ENCODE data around the gene MYO18A. TPM values are rescaled to one million over a fixed set of nuclear protein-coding genes. Genes with fewer than 3 reads are reported as not detected.

The MYO18A gene
- total RNA-seq, 1 donor from 2014 or later = 11.6 TPM

DNA sequence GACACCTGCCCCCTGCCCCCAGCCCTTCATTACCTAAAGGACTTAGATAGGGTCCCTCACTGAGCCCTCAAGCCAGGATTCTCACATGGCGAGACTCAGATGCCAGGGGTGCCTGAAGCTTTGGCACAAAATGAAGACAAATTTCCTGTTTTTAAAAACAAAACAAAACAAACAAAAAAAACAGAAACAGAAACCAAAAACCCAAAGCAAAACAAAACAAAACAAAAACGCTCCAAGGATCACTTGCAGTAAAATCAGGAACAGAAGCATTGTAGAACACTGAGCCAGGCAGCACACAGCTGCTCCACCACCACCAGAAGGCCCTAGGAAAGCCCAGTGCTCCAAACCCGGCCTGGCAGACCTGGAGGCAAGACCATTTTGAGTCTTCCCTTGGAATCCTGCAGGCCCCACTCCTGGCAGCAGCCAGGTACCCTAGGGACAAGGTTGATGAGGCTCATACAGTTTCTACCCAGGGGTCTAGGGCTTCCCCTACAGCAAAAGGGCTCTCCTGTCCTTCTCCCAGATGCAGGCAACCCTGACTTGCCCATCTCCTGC, 20.8 kb downstream of the MYO18A start:
- H3K9me3 ChIP-seq (ENCODE audit: low read depth) = no peaks in the 10 kb centered on the region
- H2AFZ ChIP-seq (replicated peaks) = no peak overlapping the region
- Mint-ChIP-seq H3K4me3 (no peak overlapping the region), H3K9me3 (no peaks in the 10 kb centered on the region), H3K36me3 (no peaks in the 10 kb centered on the region), H3K4me1 (peaks cover 29% of the 10 kb centered on the region), H3K27me3 (ENCODE audit: insufficient read depth, low read depth) (peaks cover 2% of the 10 kb centered on the region), H3K27ac (no peak overlapping the region)
- H3K79me2 ChIP-seq (ENCODE audit: low read depth) = peaks cover 6% of the 10 kb centered on the region
- no peaks in the 10 kb centered on the region for H3K27me3 ChIP-seq
- no peak overlapping the region for H3K27ac ChIP-seq
- TF ChIP-seq, protein P1, sequence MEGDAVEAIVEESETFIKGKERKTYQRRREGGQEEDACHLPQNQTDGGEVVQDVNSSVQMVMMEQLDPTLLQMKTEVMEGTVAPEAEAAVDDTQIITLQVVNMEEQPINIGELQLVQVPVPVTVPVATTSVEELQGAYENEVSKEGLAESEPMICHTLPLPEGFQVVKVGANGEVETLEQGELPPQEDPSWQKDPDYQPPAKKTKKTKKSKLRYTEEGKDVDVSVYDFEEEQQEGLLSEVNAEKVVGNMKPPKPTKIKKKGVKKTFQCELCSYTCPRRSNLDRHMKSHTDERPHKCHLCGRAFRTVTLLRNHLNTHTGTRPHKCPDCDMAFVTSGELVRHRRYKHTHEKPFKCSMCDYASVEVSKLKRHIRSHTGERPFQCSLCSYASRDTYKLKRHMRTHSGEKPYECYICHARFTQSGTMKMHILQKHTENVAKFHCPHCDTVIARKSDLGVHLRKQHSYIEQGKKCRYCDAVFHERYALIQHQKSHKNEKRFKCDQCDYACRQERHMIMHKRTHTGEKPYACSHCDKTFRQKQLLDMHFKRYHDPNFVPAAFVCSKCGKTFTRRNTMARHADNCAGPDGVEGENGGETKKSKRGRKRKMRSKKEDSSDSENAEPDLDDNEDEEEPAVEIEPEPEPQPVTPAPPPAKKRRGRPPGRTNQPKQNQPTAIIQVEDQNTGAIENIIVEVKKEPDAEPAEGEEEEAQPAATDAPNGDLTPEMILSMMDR (IDR thresholded peaks at IDR 0.05) = no peak
- TF ChIP-seq EZH2 (IDR thresholded peaks at IDR 0.05) = no peak
- no peak for TF ChIP-seq EZH2phosphoT487 (IDR thresholded peaks at IDR 0.05)
- peaks cover 20% of the 10 kb centered on the region for H4K20me1 ChIP-seq (ENCODE audit: low read depth)
- H3K9ac ChIP-seq = no peak overlapping the region
- no peaks in the 10 kb centered on the region for H3F3A ChIP-seq (ENCODE audit: low read depth)
- no peak overlapping the region for H3K4me2 ChIP-seq
- H3K4me3 ChIP-seq = no peak overlapping the region
- peaks cover 16% of the 10 kb centered on the region for H3K4me1 ChIP-seq
- H3K36me3 ChIP-seq = no peaks in the 10 kb centered on the region
- DNase-seq (ENCODE audit: low spot score) = no peak

DNA sequence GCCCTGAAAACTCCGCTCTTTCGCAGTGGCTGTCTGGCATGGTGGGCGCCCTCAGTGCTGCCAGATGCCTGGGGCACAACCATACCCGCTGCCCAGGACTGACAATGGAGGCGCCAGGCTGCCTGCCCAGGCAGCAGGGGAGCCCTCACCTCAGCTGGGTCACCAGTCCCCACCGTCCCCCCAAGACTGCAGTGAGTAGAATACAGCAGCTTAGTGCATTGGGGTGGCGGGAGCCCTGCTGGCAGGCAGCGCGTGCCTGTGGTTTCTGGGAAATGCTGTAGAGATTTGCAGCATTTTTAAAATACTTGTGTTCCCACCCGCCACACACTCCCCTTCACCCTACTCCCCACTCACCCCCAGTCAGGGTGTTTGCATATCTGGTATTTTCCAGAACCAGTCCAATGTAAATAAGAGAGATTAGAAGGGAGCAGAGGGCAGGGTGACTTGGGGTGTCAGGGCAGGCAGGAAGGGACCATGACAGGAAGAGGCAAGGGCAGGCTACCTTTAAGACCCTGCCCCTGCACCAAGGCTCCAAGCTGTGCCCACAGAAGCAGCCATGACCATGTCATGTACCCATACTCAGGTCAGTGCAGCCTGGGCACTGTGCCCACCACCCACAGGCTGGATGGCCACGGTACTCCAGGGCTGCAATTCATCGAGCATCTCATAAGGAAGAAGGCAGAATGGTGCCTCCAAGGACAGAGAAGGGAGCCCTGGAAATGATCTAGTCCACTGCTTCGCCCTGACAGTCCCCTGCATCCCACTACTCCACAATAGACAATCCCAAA, 21.5 kb downstream of the MYO18A start:
- TF ChIP-seq EZH2phosphoT487 (IDR thresholded peaks at IDR 0.05) (no peak), EZH2 (IDR thresholded peaks at IDR 0.05) (no peak)
- TF ChIP-seq, protein P1 (IDR thresholded peaks at IDR 0.05) = no peak
- Histone ChIP-seq H3K27ac (no peak overlapping the region), H3K9me3 (ENCODE audit: low read depth) (no peaks in the 10 kb centered on the region), H4K20me1 (ENCODE audit: low read depth) (peaks cover 20% of the 10 kb centered on the region), H2AFZ (replicated peaks) (no peak overlapping the region), H3K79me2 (ENCODE audit: low read depth) (peaks cover 6% of the 10 kb centered on the region), H3F3A (ENCODE audit: low read depth) (no peaks in the 10 kb centered on the region), H3K4me3 (no peak overlapping the region), H3K36me3 (no peaks in the 10 kb centered on the region), H3K4me1 (peaks cover 16% of the 10 kb centered on the region), H3K9ac (no peak overlapping the region), H3K4me2 (no peak overlapping the region), H3K27me3 (no peaks in the 10 kb centered on the region)
- peaks cover 29% of the 10 kb centered on the region for H3K4me1 Mint-ChIP-seq
- H3K36me3 Mint-ChIP-seq = no peaks in the 10 kb centered on the region
- H3K4me3 Mint-ChIP-seq = no peak overlapping the region
- H3K27me3 Mint-ChIP-seq (ENCODE audit: insufficient read depth, low read depth) = peaks cover 2% of the 10 kb centered on the region
- H3K9me3 Mint-ChIP-seq = no peaks in the 10 kb centered on the region
- no peak for DNase-seq (ENCODE audit: low spot score)
- H3K27ac Mint-ChIP-seq = no peak overlapping the region

DNA sequence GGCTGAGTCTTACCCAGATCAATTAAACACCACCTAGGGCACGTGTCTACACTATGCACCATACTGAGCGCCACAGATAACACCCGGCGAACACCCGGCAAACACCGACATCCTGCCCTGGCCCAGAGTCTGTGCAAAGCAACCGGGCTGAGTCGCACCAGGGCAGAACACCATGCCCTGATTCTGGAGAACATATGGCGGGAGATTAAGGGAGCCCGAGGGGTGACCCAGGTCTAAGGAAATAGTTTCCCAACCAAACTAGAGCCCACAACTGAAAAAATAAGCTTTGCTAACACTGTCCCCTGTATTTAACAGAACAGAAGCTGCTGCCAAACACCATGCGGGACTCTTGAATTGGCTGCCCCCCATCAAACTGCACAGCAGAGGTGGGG, 22.1 kb downstream of the MYO18A start:
- Mint-ChIP-seq H3K27ac (no peak overlapping the region), H3K27me3 (ENCODE audit: insufficient read depth, low read depth) (peaks cover 2% of the 10 kb centered on the region), H3K36me3 (no peaks in the 10 kb centered on the region), H3K4me1 (peaks cover 29% of the 10 kb centered on the region), H3K4me3 (no peak overlapping the region), H3K9me3 (no peaks in the 10 kb centered on the region)
- H3K9me3 ChIP-seq (ENCODE audit: low read depth) = no peaks in the 10 kb centered on the region
- H3K27me3 ChIP-seq = no peaks in the 10 kb centered on the region
- H3K4me2 ChIP-seq = no peak overlapping the region
- no peak overlapping the region for H3K9ac ChIP-seq
- H3K27ac ChIP-seq = no peak overlapping the region
- TF ChIP-seq, protein P1 (IDR thresholded peaks at IDR 0.05) = no peak
- TF ChIP-seq EZH2phosphoT487 (IDR thresholded peaks at IDR 0.05) (no peak), EZH2 (IDR thresholded peaks at IDR 0.05) (no peak)
- no peak overlapping the region for H2AFZ ChIP-seq (replicated peaks)
- no peak for DNase-seq (ENCODE audit: low spot score)
- H3K36me3 ChIP-seq = no peaks in the 10 kb centered on the region
- peaks cover 6% of the 10 kb centered on the region for H3K79me2 ChIP-seq (ENCODE audit: low read depth)
- H3K4me1 ChIP-seq = peaks cover 16% of the 10 kb centered on the region
- H3F3A ChIP-seq (ENCODE audit: low read depth) = no peaks in the 10 kb centered on the region
- peaks cover 20% of the 10 kb centered on the region for H4K20me1 ChIP-seq (ENCODE audit: low read depth)
- H3K4me3 ChIP-seq = no peak overlapping the region
